Measurements from ENCODE around the gene ATAT1.

- no peak for TF ChIP-seq CTCF (IDR thresholded peaks at IDR 0.05; ENCODE audit: poor library complexity, severe bottlenecking)
- no peak for TF ChIP-seq TAF1 (IDR thresholded peaks at IDR 0.05; ENCODE audit: low read depth)
- TF ChIP-seq REST (IDR thresholded peaks at IDR 0.05; ENCODE audit: borderline replicate concordance): no peak
- TF ChIP-seq POLR2AphosphoS5 (IDR thresholded peaks at IDR 0.05): no peak
These were observed 26.9 kb upstream of the ATAT1 start for GRCh38 chr6:30599625-30600324.

Measured in neural cell (in vitro differentiated cells).